Psoas muscle (tissue), 7 donors: ENCODE measurements around the gene PPEF2. TPM values are rescaled to one million over a fixed set of nuclear protein-coding genes. Genes with fewer than 3 reads are reported as not detected.

Experiments used
- polyA plus RNA-seq, 3 donors: library from polyadenylated mRNA; stranded (reverse); fragments of 200-250 nt; gene quantifications; one replicate each; pipeline ENCODE4 v1.2.3, GENCODE V29; 2013
- total RNA-seq, 4 donors: library from RNA; stranded (reverse); fragmentation: NEBNext Ultra II Directional in 2 of 4; extraction: Animal tissue kit (Norgen Biotek cat#: 25700) in 2 of 4; gene quantifications; one replicate each; pipeline versions ENCODE4 v1.2.1 to v1.2.4, GENCODE V29; 2021 to 2023
- donor health status: healthy with polysubstance abuse.
- donor health status: DM: no; HTN: no; CAD: no; lungs with moderate emphysema.
- donor health status: Bipolar disorder and iron deficiency.
- donor health status: healthy.
- donor health status: DM: no; HTN: no; CAD: no.
- donor health status: DM: no; HTN: no; CAD: no.
- donor health status: DM: yes; HTN: yes; CAD: no.

Gene PPEF2
- total and polyA plus RNA-seq, 7 donors: 0.05 to 0.08 TPM; not detected in 5

Other genes starting within 250 kb of the PPEF2 start
- gene G3BP2, start 229.0 kb downstream of the PPEF2 start, total RNA-seq: 100 to 1,000 TPM; 126 to 219 (median 156) TPM
- gene G3BP2, start 229.0 kb downstream of the PPEF2 start, polyA plus RNA-seq: 100 to 1,000 TPM in 1 of 3 donors, 10 to 100 TPM in 2; 34.8 to 145 (median 39.5) TPM
- 100 to 1,000 TPM; 175 to 210 (median 180) TPM for gene USO1, start 177.9 kb downstream of the PPEF2 start, total RNA-seq
- gene USO1, start 177.9 kb downstream of the PPEF2 start, polyA plus RNA-seq: 100 to 1,000 TPM in 2 of 3 donors, 10 to 100 TPM in 1; 49.5 to 224 (median 136) TPM
- gene NAAA, start 38.6 kb upstream of the PPEF2 start, total RNA-seq: 1 to 10 TPM; 3.3 to 9.9 (median 7.8) TPM
- gene NAAA, start 38.6 kb upstream of the PPEF2 start, polyA plus RNA-seq: 1 to 10 TPM; 3.5 to 5.2 (median 3.8) TPM
- 10 to 100 TPM; 27.0 to 44.3 (median 30.7) TPM for gene SDAD1, start 88.5 kb upstream of the PPEF2 start, total RNA-seq
- 10 to 100 TPM; 18.6 to 34.6 (median 21.5) TPM for gene SDAD1, start 88.5 kb upstream of the PPEF2 start, polyA plus RNA-seq
- under 1 TPM; 0.10 to 0.51 (median 0.44) TPM for gene CXCL9, start 105.1 kb upstream of the PPEF2 start, total RNA-seq
- under 1 TPM; 0.03 to 0.14 (median 0.11) TPM for gene CXCL9, start 105.1 kb upstream of the PPEF2 start, polyA plus RNA-seq
- gene CXCL10, start 121.0 kb upstream of the PPEF2 start, total RNA-seq: 1 to 10 TPM in 1 of 4 donors, under 1 TPM in 2, not detected in 1; 0.29 to 1.5 (median 0.32) TPM
- under 1 TPM; 0.06 to 0.17 (median 0.16) TPM for gene CXCL10, start 121.0 kb upstream of the PPEF2 start, polyA plus RNA-seq
- gene CXCL11, start 133.6 kb upstream of the PPEF2 start, total RNA-seq: under 1 TPM in 1 of 4 donors, not detected in 3; 0.37 TPM
- gene CXCL11, start 133.6 kb upstream of the PPEF2 start, polyA plus RNA-seq: under 1 TPM in 2 of 3 donors, not detected in 1; 0.03 to 0.15 TPM
- gene ART3, start 172.3 kb upstream of the PPEF2 start, total RNA-seq: 100 to 1,000 TPM in 3 of 4 donors, 10 to 100 TPM in 1; 64.6 to 218 (median 138) TPM
- 100 to 1,000 TPM in 2 of 3 donors, 10 to 100 TPM in 1; 33.1 to 199 (median 108) TPM for gene ART3, start 172.3 kb upstream of the PPEF2 start, polyA plus RNA-seq
- 10 to 100 TPM; 14.1 to 25.9 (median 17.6) TPM for gene NUP54, start 245.9 kb upstream of the PPEF2 start, total RNA-seq
- 10 to 100 TPM; 14.2 to 26.0 (median 25.4) TPM for gene NUP54, start 245.9 kb upstream of the PPEF2 start, polyA plus RNA-seq